Measurements from ENCODE around the gene SPNS2.
A peak's percentile ranks its signal among the peaks of the same experiment; 100 is the strongest.

SPNS2 gene

DNA sequence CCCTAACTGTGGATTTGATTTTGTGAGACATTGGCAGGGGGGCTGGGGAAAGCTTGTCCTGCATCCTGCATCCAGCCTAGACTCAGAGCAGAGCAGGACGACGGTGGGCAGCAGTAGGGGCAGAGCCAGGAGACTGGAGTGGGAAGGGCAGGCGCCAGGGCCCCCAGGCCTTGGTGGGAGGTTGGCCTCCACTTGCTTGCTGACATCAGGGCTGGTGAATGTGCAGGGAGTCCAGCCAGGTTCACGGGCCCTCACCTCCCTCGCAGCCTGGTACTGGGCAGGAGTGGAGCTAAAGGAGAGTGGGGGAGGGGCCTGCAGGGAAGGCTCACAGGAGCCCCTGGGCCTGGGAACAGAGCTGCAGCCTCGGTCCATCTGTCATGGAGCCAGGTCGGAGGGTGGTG, 83.4 kb downstream of the SPNS2 start:
- Histone ChIP-seq H3K79me1 (ENCODE audit: low read length) (no peaks in the 10 kb centered on the region), H3K27ac (ENCODE audit: low read depth, low read length) (no peak overlapping the region), H3K79me2 (ENCODE audit: control insufficient read depth, insufficient read depth, low read length) (no peaks in the 10 kb centered on the region), H2AK5ac (ENCODE audit: low read length) (no peak overlapping the region), H3K27me3 (ENCODE audit: insufficient read depth, low read length, poor library complexity) (peaks cover 15% of the 10 kb centered on the region), H3K4me1 (ENCODE audit: control insufficient read depth, low read depth, low read length) (no peaks in the 10 kb centered on the region), H4K5ac (ENCODE audit: low read length) (no peak overlapping the region), H3K36me3 (ENCODE audit: control insufficient read depth, insufficient read depth, low read length) (no peaks in the 10 kb centered on the region), H3K23ac (ENCODE audit: low read length) (no peak overlapping the region), H3K4ac (ENCODE audit: low read depth, low read length) (no peak overlapping the region), H2BK15ac (replicated peaks; ENCODE audit: low read depth) (no peak overlapping the region), H2BK120ac (ENCODE audit: low read depth, low read length) (no peak overlapping the region), H3K18ac (ENCODE audit: low read length) (no peak overlapping the region), H4K8ac (ENCODE audit: low read depth, low read length) (no peak overlapping the region), H3K9ac (ENCODE audit: low read length) (no peak overlapping the region), H3K4me2 (ENCODE audit: low read length) (no peak overlapping the region), H3K56ac (ENCODE audit: low read length) (no peak overlapping the region), H2BK5ac (ENCODE audit: low read length) (no peak overlapping the region), H3K4me3 (ENCODE audit: low read length) (no peak overlapping the region)
- no peak for DNase-seq
- WGBS (ENCODE audit: extremely low coverage, insufficient coverage, low lambda C conversion rate) = no CpG with 5 or more reads among the region's 7 CpGs

DNA sequence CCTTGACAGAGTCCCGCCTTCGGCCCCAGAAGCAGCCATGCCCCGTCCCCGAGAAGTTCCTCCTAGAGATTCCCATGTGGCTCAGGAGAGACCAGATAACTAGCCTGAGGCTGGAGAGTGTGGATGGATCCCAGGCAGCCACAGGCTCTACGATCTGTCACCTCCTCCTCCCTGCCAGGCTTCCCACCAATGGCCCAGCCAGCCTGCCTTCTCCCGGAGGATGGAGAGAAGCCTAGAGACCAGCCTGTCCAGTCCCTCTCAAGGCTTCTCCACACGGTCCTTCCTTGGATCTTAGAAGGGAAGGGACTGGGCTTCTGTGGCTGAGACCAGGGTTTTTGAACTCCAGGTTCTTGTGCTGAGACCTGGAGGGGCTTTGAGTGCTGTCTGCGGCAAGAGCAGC, 84.0 kb downstream of the SPNS2 start:
- Histone ChIP-seq H3K9ac (ENCODE audit: low read length) (no peak overlapping the region), H3K4me3 (ENCODE audit: low read length) (no peak overlapping the region), H2BK120ac (ENCODE audit: low read depth, low read length) (no peak overlapping the region), H4K8ac (ENCODE audit: low read depth, low read length) (no peak overlapping the region), H3K27me3 (ENCODE audit: insufficient read depth, low read length, poor library complexity) (peaks cover 15% of the 10 kb centered on the region), H3K4ac (ENCODE audit: low read depth, low read length) (no peak overlapping the region), H2BK5ac (ENCODE audit: low read length) (no peak overlapping the region), H3K23ac (ENCODE audit: low read length) (no peak overlapping the region), H3K4me2 (ENCODE audit: low read length) (no peak overlapping the region), H2BK15ac (replicated peaks; ENCODE audit: low read depth) (no peak overlapping the region), H3K79me2 (ENCODE audit: control insufficient read depth, insufficient read depth, low read length) (no peaks in the 10 kb centered on the region), H3K27ac (ENCODE audit: low read depth, low read length) (no peak overlapping the region), H3K79me1 (ENCODE audit: low read length) (no peaks in the 10 kb centered on the region), H3K18ac (ENCODE audit: low read length) (no peak overlapping the region), H3K56ac (ENCODE audit: low read length) (no peak overlapping the region), H4K5ac (ENCODE audit: low read length) (no peak overlapping the region), H2AK5ac (ENCODE audit: low read length) (no peak overlapping the region), H3K4me1 (ENCODE audit: control insufficient read depth, low read depth, low read length) (no peaks in the 10 kb centered on the region), H3K36me3 (ENCODE audit: control insufficient read depth, insufficient read depth, low read length) (no peaks in the 10 kb centered on the region)
- no CpG with 5 or more reads among the region's 8 CpGs for WGBS (ENCODE audit: extremely low coverage, insufficient coverage, low lambda C conversion rate)
- DNase-seq = no peak

DNA sequence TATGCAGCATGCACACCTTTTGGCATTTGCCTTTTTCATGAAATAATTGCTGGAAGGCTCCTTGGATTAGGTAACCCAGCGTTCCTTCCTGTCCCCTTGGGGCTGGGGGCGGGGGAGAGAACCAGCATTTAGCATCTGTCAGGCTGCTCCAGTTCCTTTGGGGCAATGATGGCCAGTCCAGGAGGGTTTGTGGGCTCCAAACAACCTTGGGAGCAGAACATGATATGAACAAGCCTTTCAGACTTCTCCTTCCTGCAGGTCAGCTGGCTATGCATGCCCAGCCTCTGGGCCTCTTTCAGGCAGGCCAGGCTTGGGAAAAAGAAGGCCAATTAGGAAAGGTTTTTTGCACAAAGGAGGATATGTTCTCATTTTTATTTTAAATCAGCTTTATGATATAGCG, 84.5 kb downstream of the SPNS2 start:
- no peak overlapping the region for H2BK5ac ChIP-seq (ENCODE audit: low read length)
- H3K79me2 ChIP-seq (ENCODE audit: control insufficient read depth, insufficient read depth, low read length) = no peaks in the 10 kb centered on the region
- H3K56ac ChIP-seq (ENCODE audit: low read length) = no peak overlapping the region
- DNase-seq = no peak
- no peak overlapping the region for H3K9ac ChIP-seq (ENCODE audit: low read length)
- H2BK120ac ChIP-seq (ENCODE audit: low read depth, low read length) = no peak overlapping the region
- no peak overlapping the region for H3K27ac ChIP-seq (ENCODE audit: low read depth, low read length)
- H2BK15ac ChIP-seq (replicated peaks; ENCODE audit: low read depth) = no peak overlapping the region
- no peaks in the 10 kb centered on the region for H3K4me1 ChIP-seq (ENCODE audit: control insufficient read depth, low read depth, low read length)
- H3K18ac ChIP-seq (ENCODE audit: low read length) = no peak overlapping the region
- H3K4me3 ChIP-seq (ENCODE audit: low read length) = no peak overlapping the region
- H4K5ac ChIP-seq (ENCODE audit: low read length) = no peak overlapping the region
- H3K79me1 ChIP-seq (ENCODE audit: low read length) = no peaks in the 10 kb centered on the region
- H2AK5ac ChIP-seq (ENCODE audit: low read length) = no peak overlapping the region
- H3K4ac ChIP-seq (ENCODE audit: low read depth, low read length) = no peak overlapping the region
- no CpG with 5 or more reads among the region's 3 CpGs for WGBS (ENCODE audit: extremely low coverage, insufficient coverage, low lambda C conversion rate)
- H3K27me3 ChIP-seq (ENCODE audit: insufficient read depth, low read length, poor library complexity) = peaks cover 15% of the 10 kb centered on the region
- H3K4me2 ChIP-seq (ENCODE audit: low read length) = no peak overlapping the region
- H3K36me3 ChIP-seq (ENCODE audit: control insufficient read depth, insufficient read depth, low read length) = no peaks in the 10 kb centered on the region
- no peak overlapping the region for H3K23ac ChIP-seq (ENCODE audit: low read length)
- H4K8ac ChIP-seq (ENCODE audit: low read depth, low read length) = no peak overlapping the region

DNA sequence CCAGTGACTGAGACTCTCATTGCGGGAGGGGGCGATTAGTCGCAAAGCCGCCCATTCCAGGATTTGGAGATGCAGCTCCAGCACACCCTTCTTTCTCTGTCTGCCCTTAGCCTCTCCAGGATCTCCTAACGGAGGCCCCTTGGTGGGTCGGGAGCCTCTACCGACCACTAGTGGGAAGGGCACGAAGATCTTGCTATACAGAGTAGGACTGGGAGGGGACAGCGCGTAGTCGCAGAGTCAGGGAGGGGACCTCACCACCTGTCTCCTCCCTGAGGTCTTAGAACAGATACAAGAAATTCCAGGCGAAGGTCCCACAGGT, 85.1 kb downstream of the SPNS2 start:
- H2BK120ac ChIP-seq (ENCODE audit: low read depth, low read length) = no peak overlapping the region
- H3K27me3 ChIP-seq (ENCODE audit: insufficient read depth, low read length, poor library complexity) = peaks cover 15% of the 10 kb centered on the region
- no peak overlapping the region for H3K18ac ChIP-seq (ENCODE audit: low read length)
- H3K56ac ChIP-seq (ENCODE audit: low read length) = no peak overlapping the region
- no peak overlapping the region for H2BK15ac ChIP-seq (replicated peaks; ENCODE audit: low read depth)
- H3K9ac ChIP-seq (ENCODE audit: low read length) = peak overlapping the region; percentile 19
- no peak overlapping the region for H3K4ac ChIP-seq (ENCODE audit: low read depth, low read length)
- H3K79me2 ChIP-seq (ENCODE audit: control insufficient read depth, insufficient read depth, low read length) = no peaks in the 10 kb centered on the region
- H3K36me3 ChIP-seq (ENCODE audit: control insufficient read depth, insufficient read depth, low read length) = no peaks in the 10 kb centered on the region
- DNase-seq = peak; percentile 80
- H3K4me1 ChIP-seq (ENCODE audit: control insufficient read depth, low read depth, low read length) = no peaks in the 10 kb centered on the region
- no peak overlapping the region for H4K8ac ChIP-seq (ENCODE audit: low read depth, low read length)
- H3K4me3 ChIP-seq (ENCODE audit: low read length) = no peak overlapping the region
- no peak overlapping the region for H4K5ac ChIP-seq (ENCODE audit: low read length)
- WGBS (ENCODE audit: extremely low coverage, insufficient coverage, low lambda C conversion rate) = no CpG with 5 or more reads among the region's 12 CpGs
- no peak overlapping the region for H3K23ac ChIP-seq (ENCODE audit: low read length)
- H2AK5ac ChIP-seq (ENCODE audit: low read length) = no peak overlapping the region
- no peak overlapping the region for H2BK5ac ChIP-seq (ENCODE audit: low read length)
- peak overlapping the region; percentile 78 for H3K4me2 ChIP-seq (ENCODE audit: low read length)
- no peak overlapping the region for H3K27ac ChIP-seq (ENCODE audit: low read depth, low read length)
- H3K79me1 ChIP-seq (ENCODE audit: low read length) = no peaks in the 10 kb centered on the region

DNA sequence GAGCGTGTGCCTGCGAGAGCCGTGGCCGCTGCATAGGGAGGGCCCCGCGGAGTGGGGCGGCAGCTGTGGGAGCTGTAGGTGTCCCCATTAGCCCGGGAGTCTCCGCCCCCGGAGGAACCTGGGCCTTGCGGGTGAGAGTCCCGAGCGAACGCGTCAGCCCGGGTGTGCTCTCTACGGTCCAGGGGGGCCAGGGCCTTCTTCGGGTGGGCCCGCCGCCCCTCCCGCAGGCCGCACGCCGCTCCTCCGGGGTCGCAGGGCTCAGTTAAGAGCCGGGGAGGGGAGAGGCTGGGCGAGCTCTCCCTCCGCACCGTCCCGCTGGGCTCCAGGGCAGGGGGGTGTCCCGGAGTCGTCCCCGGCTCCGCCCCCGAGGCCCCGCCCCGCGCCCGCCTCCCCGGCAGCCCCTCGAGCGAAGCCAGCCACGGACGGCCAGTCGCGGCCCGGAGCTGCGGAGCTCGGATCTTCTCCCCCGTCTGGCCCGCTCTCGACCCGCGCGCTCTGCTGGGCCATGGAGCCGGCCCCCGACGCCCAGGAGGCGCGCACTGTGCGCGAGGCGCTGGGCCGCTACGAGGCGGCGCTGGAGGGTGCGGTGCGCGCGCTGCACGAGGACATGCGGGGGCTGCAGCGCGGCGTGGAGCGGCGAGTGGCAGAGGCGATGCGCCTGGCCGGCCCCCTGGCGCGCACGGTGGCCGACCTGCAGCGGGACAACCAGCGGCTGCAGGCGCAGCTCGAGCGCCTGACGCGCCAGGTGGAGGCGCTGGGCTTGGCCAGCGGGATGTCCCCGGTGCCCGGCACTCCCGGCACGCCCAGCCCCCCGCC, 85.6 kb downstream of the SPNS2 start, which contains the start of gene SMTNL2:
SMTNL2 (plus strand) TSS at position 429 of the 816 bp plus-strand sequence; CDS start at position 506, 77 bp downstream.
- no peaks in the 10 kb centered on the region for H3K79me1 ChIP-seq (ENCODE audit: low read length)
- H3K27me3 ChIP-seq (ENCODE audit: insufficient read depth, low read length, poor library complexity) = peaks cover 15% of the 10 kb centered on the region
- H3K36me3 ChIP-seq (ENCODE audit: control insufficient read depth, insufficient read depth, low read length) = no peaks in the 10 kb centered on the region
- no peak within 1 kb of the TSS for H4K8ac ChIP-seq (ENCODE audit: low read depth, low read length)
- H2AK5ac ChIP-seq (ENCODE audit: low read length) = no peak within 1 kb of the TSS
- H3K4me1 ChIP-seq (ENCODE audit: control insufficient read depth, low read depth, low read length) = no peaks in the 10 kb centered on the region
- H4K5ac ChIP-seq (ENCODE audit: low read length) = no peak within 1 kb of the TSS
- H2BK5ac ChIP-seq (ENCODE audit: low read length) = no peak within 1 kb of the TSS
- H3K4me2 ChIP-seq (ENCODE audit: low read length) = peak within 1 kb of the TSS; percentile 78
- no peak within 1 kb of the TSS for H3K4me3 ChIP-seq (ENCODE audit: low read length)
- H3K4ac ChIP-seq (ENCODE audit: low read depth, low read length) = no peak within 1 kb of the TSS
- no peak within 1 kb of the TSS for H3K23ac ChIP-seq (ENCODE audit: low read length)
- H3K18ac ChIP-seq (ENCODE audit: low read length) = no peak within 1 kb of the TSS
- H3K27ac ChIP-seq (ENCODE audit: low read depth, low read length) = no peak within 1 kb of the TSS
- no peak within 1 kb of the TSS for H2BK15ac ChIP-seq (replicated peaks; ENCODE audit: low read depth)
- H3K56ac ChIP-seq (ENCODE audit: low read length) = peak within 1 kb of the TSS; percentile 70
- no peak within 1 kb of the TSS for H2BK120ac ChIP-seq (ENCODE audit: low read depth, low read length)
- DNase-seq = no peak
- no CpG with 5 or more reads among the region's 100 CpGs for WGBS (ENCODE audit: extremely low coverage, insufficient coverage, low lambda C conversion rate)
- H3K79me2 ChIP-seq (ENCODE audit: control insufficient read depth, insufficient read depth, low read length) = no peaks in the 10 kb centered on the region
- peak within 1 kb of the TSS; percentile 54 for H3K9ac ChIP-seq (ENCODE audit: low read length)

Measured in mesendoderm (in vitro differentiated cells).